Epidermal melanocyte (primary cell): ENCODE data around the gene PKD1L1.

Experiments
- DNase-seq: peaks from one replicate; pipeline ENCODE4 v3.0.0; 2011; ENCODE audit warnings: low spot score; ENCODE audit not compliant: insufficient read length

The PKD1L1 gene

DNA sequence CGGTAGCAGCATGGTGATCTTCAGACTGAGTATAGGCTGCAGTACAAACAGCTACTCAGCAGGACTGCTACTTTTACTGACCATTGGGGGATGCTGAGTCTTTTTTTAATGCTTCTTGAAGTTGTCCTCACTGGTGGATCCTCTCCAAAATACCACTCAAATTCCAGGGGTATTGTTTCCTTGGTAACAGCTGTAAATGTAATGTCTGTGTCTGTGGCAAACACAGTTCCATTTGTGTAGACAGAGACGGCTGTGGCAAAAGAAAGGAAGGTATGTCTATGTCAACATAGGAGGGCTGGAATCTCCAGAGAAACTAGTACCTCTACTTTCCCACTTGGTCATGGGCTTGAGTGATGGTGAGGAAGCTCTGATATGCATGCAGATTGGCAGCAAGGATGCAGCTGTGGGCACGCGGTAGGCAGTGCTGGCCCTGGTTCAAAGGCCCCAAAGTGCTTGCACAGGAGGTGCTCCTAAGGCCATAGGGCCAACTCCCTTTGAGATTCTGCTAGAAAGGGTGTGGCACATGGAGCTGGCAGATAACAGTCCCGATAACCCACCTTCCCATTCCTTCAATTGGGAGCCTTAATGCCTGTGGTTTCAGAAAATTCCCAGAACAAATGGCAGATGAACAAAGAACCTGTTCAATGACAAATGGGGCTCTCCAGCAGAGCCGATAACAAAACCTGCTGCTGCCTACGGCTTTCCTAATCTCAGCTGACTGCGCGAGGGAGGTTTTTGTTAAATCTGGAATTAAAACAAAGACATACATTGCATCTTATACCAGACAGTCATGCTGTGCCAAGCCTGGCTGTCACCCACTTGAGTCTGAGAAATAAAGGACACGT, 43.0 kb downstream of the PKD1L1 start:
- no peak for DNase-seq

DNA sequence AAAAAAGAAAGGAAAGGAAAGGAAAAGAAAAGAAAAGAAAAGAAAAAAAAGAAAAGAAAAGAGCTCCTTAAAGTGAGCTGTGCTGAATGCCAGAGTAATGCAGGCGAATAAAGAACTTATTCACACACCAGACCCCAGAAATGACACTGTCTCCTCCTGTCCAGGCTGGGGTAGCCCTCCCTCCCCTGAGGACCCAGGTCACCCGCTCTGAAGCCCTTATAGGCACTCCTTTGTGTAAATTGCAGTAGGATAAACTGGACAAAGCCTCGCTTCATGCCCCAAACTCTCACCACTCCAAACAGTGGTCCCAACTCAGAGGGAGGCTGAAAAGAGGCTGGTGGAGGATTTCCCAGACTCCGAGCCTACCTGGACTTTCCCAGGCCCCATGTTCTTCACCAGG, 46.3 kb downstream of the PKD1L1 start:
- DNase-seq, result peak; percentile 52

DNA sequence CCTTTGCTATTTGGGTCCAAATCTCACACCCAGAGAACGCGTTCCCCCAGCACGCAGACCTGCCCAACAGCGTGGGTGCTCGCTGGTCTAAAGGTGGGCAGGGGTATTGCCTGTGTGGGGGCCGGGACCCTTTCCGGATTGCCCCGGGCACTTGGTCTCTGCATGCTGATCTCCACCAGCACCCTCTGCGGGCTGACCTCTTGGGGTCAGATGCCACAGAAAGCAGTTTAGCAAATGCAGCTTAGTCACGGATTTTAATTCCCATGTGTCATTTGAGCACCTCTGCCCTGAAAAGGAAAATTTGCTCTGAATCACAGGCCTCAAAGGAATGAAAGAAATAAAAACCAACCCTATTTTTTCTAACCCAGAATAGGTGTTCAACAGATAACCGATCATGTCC, 46.7 kb downstream of the PKD1L1 start:
- no peak for DNase-seq

DNA sequence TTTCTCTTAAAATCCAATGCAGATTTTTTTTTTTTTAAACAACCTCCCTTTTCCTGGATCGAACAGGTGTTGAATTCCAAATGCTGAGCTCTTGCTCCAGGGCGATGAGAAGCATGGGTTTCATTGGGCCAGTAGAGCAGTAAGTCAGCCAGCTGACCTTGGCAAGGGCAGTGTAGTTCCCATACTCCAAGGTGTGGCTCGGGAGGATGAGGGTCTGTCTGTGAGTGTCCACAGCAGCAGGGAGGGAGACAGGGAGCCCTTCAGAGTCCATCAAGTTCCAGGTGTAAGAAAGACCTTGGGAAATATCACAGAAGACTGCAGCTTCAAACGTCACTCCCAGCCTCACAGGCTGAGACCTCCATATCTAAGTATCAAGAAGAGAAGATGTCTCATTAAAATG, 50.4 kb downstream of the PKD1L1 start:
- no peak for DNase-seq

DNA sequence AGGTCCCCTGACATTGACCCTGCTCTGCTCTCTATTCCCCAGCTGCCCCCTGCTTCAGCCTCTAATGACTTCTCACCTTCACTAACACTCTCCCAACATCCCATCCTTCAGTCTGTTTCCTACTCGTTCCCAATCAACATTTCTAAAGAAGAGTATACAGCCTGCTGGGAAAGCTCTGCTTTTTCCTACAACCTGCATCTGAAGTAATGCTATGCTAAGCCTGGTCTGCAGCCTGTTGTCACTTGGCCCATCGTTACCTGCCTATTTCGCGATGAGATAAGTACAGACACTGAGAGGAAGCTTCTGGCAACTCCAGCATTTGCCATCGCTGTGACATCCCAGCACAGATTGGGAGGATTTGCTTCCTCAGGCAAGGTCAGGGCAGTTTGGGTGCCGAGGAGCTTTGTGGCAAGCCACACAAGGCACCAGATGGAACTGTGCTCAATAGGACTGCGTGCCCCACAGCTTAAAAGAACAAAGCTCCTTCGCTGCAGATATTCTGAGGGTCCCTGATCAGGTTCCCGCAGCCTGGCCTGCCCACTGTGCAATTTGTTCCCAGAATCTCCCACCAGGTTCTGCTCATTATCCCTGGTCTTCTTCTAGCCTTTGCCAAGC, 51.4 kb downstream of the PKD1L1 start:
- no peak for DNase-seq

DNA sequence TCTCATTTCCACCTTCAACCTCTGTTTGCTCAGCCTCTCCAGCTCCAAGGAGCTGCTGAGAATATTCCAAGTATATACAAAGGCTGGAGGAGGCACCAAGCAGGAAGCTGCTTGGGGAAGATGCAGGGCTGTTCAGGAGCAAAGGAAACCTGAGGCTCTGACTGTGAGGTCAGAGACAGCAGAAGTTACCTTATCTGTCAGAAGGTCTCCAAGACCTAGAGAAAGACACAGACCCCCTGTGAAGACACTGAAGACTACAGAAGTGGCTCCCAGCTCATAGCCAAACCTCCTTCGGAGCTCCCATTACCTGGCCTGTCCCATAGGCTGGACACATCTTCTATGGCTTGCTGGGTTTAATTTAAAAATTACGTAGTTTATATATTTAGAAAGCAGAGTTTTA, 53.2 kb downstream of the PKD1L1 start:
- DNase-seq, result no peak

DNA sequence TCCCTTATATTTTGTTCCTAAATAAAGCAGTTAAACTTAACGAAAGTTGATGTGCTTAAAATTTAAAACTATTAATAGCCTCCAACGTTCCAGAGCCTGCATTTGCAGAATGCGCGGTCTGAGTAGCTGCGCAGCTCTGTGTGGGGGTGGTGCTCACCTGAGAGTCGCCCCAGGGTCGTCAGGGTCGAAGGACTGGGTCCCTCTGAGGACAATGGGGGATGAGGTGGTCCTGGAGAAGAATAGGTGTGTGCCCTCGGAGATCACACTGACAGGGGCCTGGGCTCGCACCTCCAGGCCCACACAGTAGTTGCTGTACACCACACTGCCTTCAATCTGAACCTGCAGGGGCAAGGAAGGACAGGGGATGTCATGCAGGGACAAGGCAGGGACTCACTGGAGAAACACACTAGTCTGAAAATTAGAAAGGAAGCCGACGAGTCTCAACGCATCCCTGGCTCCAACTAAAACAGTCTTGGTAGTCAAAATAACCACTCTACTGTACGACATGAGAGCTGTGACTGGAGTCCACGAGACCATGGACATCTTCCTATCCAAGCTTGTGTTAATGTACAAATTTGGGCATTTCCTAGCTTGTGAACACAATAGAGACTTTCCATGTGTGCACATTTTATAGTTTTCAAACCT, 54.4 kb downstream of the PKD1L1 start:
- DNase-seq, result no peak

DNA sequence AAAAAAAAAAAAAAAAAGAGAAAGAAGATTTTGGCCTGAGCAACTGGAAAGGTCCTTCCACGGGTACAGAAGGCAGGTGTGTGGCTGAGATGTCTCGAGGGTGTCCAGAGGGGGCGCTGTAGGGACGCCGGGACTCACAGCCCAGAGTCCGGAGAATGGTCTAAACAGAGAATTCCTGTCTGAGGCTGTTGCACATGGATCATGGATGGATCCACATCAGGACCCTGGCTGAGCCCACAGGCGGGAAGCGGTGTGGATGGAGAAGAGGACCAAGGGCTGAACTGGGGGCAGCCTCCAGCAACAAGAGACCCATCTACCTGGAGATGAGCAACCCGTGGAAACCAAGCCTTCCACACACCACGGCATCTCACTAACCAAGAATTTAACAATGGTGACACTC, 55.0 kb downstream of the PKD1L1 start:
- no peak for DNase-seq

DNA sequence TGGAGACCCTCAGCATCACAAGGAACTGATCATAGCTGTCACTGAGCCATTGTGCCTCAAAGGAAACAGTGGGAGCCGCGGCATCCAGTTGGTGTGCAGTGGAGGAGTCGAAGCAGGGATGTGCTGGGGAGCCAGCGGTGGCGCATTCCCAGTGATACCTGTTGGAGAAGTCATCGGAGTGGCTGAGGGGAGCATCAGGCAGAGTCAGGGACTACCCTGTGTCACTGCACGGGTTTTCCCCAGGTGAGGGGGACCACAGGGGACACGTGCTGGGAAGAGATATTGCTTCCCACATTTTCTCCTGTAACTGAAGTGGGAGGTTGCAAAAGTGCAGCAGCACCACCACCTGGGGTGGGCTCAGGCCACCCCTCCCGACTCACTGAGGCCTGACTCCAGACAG, 57.7 kb downstream of the PKD1L1 start:
- no peak for DNase-seq

DNA sequence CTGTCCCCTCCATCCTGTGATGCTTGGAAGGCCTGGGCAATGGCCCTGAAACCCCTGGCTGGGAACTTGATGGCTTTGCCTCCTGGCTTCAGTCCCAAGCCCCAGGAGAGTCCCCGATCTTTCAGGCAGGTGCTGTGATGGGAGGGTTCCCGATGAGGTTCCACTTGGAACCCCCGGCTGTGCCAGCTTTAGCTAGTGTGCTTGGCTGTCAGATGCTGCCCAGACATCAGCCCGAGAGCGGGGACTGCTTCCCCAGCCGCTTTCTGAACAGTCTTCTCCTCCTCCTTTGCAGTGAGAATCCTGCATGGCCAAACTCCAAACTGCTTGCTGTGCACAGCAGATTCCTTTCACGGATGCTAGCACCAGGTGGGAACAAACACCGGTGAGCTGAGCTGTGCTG, 58.1 kb downstream of the PKD1L1 start:
- DNase-seq, result no peak

DNA sequence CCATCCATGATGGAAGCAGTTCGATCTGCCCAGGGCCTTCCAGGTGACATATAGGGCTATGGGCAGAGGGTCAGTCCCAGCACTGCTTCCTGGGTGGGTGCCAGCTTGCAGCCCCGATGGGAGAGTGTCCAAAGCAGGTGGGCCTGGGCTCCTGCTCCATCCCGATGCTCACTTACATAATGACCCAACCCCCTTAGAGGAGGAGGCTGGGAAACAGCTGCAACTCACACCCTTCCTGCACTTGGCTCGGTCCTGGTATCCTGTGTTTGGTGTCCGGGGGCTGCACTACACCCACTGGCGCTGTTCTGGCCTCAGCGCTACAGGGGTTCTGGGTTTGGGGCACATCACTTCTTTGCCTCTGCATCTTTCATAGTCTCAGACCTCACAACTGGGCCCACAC, 58.5 kb downstream of the PKD1L1 start:
- no peak for DNase-seq

DNA sequence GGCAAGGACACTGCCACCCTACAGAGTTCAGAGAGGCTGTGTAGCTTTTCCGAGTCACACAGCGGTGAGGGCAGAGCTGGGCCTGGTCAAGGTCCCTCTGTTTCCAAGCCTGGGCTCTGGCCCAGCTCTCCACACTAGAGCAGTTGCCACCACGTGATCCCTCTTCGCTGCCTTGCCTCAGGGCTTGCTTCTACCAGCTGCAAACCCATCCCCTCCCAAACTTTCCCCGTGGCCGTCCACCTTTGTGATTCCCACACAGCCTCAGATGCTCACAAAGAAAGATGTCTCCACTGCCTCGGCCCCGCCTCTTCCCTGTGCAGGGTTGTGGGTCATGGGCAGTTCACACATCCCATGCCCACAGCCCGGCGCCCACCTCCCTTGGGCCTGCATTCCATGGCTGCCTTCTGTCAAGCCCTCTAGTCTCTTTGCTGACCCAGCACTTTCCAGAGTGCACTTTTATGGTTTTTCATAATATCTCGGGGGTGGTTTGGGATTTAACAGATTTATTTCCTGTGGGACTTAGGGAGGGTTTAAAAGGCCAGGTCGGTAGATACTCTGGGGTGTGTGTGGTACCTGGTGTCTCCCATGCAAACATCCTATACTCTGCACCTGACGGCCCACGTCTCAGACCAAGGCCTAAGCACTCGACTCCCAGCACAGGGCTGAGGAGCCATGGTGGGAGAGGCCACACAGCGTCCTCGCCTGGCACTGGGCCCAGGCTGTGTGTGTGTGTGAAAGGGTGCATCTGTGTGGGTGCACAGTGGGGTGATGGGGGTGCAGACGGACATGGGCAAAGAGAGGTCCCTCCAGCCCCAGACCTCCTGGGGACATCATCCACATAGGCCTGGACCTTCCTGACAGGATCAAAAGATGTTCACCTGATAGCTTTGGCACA, 59.6 kb downstream of the PKD1L1 start:
- no peak for DNase-seq

DNA sequence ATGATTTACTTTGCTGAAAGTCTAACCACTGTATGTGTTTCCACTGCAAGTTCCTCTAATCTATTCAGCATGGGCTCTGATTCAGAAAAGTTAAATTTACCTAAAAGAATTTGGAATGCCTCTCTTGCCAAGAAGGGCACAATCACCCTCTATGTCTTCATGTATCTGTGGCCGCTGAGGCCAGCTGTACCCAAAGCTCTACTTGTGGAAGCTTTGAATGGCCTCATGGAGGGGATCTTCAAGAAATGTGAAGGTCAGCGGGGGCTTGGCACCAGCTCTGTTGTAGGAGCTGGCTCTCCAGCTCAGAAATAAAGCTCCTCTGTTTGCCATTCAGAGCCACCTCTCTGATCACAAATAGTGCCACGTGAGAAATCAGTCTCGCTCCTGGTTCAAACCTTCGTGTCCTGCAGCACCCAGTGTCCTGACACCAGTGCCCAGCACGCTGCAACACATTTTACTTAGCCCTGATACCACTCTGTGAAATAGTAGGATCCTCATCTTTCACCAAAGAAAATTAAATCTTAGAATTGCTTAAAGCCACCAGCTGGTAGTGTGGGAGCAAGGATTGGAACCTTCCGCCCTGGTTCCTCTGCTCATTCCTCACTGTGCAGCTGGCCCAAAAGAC, 61.1 kb downstream of the PKD1L1 start:
- DNase-seq, result no peak

DNA sequence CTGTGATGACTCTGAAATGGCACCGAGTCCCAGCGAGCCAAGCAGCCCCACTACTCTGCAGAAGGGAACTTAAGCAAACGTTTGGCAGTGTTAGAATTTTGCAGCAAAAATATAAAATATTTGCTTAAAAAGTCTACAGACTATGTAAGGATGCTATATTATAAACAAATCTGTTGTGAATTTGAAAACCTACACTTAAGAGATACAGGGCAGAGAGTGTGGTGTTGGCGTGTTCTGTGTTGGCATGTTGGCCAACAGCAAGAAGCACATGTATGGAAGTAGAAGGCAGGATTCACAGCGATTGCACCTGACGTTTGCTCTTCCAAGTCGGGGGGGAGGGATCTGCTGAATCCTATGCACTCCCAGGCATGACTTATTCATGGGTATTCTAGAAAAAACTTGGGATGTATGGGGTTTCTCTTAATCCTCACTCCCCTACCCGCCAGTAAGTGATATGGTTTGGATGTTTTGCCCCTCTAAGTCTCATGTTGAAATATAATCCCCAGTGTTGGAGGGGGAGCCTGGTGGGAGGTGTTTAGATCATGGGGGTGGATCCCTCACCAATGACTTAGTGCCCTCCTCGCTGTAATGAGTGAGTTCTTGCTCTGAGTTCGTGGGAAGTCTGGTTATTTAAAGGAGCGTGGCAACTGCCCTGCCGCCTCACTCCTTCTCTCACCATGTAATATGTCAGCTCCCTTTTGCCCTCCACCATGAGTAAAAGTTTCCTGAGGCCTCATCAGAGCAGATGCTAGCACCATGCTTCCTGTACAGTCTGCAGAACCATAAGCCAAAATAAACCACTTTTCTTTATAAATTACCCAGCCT, 62.1 kb downstream of the PKD1L1 start:
- DNase-seq, result no peak

DNA sequence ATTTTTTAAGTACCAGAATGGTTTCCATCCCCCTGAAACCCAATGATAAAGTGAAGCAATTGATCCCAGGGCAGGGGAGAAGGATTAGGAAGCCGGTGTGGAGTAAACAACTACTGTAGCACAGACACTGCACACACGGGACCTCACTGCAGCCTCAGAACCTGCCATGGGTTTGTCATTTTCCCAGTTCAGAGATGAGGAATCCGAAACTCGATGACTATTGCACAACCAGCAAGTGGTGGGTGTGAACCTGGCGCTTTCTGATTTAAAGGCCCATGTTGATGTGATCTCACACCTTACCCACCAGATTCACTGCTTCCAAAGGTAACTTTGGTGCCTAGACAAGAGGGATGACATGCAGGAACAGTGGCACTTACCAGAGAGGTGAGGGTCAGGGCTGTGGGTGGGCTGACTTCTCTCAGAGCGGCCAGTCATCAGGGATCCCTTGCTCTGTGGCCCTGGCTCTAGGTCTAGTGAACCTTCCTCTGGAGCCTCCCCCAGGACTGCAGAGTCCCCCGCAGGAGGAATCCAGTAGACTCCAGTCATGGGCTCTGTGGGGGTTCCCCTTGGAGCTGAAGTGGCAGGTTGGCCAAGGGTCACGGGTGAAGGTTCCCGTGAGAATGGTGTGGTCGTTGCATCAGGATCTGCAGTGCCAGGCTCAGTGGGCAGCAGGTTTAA, 62.8 kb downstream of the PKD1L1 start:
- no peak for DNase-seq

DNA sequence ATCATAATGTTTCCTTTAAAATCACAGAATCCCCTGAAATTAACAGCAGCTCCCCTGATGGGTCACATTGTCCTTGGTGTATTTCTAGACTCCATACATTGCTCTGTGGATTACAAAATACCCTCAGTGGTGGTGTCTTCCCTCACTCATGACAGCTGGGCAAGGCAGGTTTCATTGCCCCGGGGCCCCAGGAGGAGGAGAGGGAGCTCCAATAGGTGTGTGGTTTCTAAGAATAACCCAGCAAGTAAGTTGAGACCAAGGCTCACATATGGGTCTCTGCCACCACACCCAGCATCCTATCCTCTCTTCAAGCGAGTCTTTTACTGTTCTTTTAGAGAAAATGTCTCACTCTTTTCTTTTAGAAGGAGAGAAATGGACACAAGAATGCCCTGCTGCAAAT, 63.6 kb downstream of the PKD1L1 start:
- no peak for DNase-seq

DNA sequence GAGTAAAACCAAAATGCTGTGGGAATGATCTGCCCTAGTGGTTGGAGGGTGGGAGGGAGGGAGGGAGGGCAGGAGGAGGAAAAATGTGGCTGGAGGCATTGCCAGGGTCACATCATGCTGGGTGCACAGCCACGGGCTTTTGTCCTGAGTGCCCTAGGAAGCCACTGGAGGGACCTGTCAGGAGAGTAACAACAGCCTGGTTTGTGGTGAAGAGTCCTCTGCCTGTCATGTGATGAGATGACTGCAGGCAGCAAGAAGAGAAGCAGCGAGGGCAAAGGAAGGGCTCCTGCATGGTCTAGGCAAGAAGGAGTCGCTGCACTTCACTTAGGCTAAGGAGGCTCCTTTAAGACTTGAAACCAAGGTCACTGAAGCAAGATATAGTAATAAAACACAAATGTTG, 65.6 kb downstream of the PKD1L1 start:
- no peak for DNase-seq

DNA sequence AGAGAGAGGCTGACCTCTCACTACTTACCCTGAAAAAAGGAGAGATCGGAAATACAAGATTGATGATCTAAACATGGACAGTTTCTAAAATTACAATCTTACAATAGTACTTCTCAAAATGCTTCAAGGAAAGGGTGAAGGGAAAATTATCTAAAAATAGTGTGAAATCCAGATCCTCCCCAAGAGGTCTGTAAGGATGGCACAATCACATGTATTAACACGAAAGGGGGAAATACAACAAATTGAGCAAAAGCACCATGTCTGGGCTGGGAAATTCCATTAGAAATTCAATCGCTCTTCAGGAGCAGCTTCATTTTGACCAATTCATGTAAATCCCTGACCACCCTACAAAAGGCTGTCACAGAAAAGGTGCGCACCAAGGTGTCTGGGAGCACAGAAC, 67.0 kb downstream of the PKD1L1 start:
- no peak for DNase-seq

DNA sequence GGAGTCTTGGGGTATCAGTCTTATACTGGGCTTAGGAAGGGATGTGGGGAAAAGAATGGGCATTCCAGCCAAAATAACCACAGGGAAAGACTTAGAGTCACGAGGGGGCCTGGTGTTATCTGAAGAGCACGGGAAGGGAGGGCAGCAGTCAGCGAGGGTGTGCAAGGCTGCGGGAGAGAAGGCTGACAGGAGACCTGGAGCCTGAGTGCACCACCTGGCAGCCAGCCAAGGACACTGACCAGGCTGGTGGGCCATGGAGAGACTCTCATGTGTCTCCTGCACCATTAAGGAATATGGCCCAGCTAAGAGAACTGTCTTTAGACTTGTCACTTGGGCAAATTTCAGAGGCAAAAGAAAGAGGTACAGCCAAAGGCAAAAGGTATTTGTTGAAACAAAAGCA, 69.6 kb downstream of the PKD1L1 start:
- no peak for DNase-seq

DNA sequence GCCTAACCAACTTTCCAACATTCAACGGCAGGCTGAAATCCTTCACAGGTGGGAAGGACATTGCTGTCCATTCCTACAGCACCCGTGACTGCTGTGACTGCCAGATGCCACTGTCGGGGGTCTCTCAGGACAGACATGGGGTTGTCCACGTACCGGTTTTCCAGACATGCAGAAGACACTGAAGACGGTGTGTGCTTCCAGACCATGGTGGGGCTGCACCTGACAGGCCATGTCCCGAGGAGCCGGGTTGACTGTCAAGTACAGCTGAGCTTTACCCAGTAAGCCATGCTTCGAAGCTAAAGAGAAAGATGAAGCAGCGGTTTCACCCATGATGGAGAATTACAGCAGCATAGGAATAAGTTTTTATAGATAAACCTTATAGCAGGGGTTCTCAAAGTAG, 70.9 kb downstream of the PKD1L1 start:
- DNase-seq, result no peak
